Renal cortex interstitium (tissue), 11 donors: Measurements from ENCODE around the gene TTLL11. TPM values are rescaled to one million over a fixed set of nuclear protein-coding genes. Genes with fewer than 3 reads are reported as not detected.

ENCODE experiments used
- DNase-seq, 11 donors: peaks; one replicate each; pipeline ENCODE4 v3.0.0-alpha.2; 2013; ENCODE audit warnings: low read depth in 9 of 11, low spot score in 4 of 11; ENCODE audit errors: extremely low read depth in 1 of 11
- polyA plus RNA-seq, 3 donors: library from polyadenylated mRNA; unstranded; fragments of 120-200 nt; gene quantifications; one replicate each; pipeline ENCODE4 v1.2.1, GENCODE V29; 2013; ENCODE audit not compliant: insufficient read length in 3 of 3

TTLL11 gene
- polyA plus RNA-seq, 3 donors: 6.8 to 8.5 (median 6.9) TPM

DNA sequence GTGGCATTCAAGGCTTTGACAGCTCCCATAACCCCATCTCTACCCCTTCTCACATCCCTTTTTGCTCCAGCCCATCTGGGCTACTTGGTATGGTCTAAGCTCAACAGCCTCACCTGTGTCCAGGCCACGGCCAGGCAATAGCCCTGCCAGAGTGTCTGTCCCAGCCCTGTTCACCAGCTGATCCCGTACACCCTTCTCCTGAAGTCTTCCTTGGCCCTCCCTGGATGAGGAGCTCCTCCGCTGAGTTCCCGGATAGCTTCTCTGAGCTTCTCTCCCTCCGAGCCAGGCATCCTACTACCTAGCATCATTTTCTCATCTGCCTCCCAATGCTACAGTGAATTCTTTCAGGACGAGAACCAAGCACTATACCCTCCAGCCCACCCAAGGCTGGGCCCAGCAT, 233.5 kb downstream of the TTLL11 start:
- DNase-seq: no peak

DNA sequence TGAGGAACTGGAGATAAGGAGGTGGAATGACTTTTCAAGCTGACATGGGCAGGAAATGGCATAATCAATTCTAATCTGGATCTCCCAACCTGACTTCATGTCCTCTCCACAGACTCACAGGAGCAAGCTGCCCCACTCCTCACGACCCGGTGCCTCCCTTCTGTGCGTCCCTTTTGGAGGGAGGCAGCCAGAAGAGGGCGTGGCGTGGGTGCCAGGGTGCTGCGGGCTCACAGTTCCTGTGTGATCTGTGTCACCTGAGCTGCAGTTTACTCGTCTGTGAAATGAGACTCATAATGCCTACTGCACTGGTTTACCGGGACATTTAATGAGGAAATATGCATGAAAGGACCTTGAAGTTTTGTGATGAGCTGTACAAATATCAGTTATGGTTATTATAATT, 234.3 kb downstream of the TTLL11 start:
- DNase-seq: no peak

DNA sequence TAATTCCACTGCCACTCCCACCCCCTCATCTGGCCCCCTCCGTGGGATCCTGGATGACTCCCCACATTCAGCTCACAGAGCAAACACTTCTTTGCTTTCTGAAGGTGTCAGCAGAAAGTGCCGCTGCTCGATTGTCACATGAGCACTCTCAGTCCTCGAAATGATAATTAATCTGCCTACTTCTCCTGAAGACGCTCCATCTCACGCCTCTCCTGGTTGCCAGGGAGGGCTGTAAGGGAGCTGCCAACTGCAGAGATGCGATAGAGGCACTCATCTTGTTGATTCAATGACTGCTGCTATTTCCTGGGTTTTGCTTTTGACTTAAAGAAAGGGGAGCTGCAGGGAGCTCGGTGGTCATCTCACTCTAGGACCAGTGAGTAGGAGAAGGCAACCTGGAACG, 235.2 kb downstream of the TTLL11 start:
- DNase-seq: no peak

DNA sequence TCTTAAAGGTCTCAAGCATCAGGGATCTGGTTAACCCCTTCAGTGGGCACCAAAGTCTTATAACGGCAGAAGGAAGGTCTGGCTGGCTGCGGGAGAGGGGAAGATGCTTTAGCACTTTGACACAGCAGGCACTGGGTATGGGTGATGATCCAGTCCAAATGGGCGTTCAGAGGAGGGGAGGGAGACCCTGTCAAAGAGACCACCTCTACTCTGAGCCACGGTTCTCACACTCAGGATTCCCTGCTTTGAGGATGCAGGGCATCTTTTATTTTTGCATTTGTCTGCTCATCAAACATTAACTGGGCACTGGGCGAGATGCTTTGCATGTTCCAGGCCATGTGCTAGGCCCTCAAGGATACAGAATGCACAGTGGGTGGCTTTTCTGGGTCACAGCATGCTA, 237.6 kb downstream of the TTLL11 start:
- no peak for DNase-seq

DNA sequence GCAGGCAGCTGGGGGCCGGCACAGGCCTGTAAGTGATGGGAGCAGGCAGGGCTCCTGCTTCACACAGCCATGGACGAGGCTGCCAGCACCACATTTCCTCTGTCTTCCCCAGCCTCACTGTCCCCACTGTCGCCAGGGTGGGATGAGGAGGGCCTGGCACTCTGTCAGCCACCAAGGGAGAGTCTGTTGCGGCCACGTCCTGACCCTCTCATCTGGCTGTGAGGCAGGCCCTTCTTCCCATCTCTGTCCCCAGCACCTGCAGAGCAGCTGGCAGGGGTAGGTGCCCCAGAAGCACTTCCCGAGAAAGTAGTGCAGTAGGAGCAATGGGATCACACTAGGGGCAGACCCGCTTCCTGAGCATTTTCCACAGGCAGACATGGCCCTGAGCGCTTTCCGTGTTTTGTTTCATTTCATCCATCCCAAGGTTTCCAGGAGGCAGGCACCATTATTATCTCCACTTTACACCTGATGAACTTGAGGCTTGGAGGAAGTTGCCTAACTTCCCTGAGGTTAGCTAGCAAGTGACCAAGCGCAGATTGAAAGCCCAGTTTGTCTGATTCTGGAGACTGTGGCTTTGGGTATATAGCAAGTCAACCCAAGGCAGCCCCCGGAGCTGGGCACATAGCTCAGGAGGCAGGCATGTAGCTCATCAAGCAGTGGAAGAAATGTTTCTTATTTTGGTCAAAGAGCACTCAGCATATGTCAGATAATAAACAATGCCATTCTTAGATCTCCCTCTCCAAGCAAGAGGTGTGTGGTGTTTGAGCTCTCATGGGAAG, 239.3 kb downstream of the TTLL11 start:
- DNase-seq: no peak

DNA sequence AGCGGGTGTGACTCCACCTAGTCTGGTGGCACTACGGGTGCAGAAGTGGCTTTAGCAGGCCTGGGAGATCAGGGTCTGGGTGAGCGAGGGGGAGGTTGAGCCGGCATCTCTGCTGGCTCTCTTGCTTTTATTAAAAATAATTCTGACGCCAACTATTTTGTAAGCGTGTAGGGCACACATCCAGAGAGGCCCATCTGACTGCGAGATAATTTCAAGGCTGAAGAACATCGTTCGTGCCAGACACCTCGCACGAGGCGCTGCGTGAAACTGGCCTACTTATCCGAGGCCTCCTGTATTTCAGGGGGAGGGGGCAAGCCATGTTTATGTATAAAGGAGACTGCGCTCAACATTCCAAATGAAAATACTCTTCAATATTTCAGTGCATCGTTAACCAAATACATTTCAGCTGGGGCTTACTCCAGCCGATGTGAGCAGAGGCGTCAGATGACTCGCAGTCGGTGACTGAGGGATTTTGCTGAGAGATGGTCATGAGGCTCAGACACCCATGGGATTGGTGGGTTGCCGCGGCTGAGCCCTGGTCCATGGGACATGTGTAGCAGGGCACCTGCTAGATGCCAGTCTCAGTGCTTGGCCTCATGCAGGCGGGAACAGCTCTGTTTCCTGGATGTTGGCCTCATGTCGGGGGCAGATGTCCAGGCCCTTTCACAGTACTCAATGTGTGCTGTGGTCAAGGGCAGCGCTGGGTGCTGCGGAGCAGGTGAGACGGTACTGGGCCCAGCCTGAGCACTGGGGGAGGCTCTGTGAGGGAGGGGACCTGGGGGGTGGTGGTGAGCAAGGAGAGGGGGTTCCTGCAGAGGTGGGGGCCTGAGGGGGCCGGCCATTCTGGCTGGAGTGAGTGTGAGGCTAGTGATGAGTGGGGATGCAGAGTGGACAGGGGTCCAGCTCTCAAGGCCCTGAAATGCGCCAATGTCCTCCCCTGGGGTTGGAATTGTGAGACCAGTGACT, 240.2 kb downstream of the TTLL11 start:
- no peak for DNase-seq

DNA sequence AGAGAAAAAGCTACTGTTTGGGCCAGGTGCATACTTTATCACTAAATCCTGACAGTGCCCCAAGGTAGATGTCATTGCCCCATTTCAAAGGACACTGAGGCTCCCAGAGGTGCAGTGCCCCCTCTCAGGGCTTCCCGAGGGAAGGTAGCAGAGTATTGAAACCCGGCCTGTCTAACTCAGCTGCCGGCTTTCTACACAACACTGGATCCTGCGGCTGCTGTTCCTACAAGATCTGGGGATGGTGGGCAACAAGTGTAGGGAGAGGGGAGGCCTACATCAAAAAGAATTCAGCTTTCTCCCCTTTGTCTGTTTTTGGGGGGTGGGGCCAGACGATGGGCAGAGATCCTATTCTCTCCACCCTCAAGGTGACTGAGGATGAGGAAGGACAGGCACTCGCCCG, 240.9 kb downstream of the TTLL11 start:
- no peak for DNase-seq

DNA sequence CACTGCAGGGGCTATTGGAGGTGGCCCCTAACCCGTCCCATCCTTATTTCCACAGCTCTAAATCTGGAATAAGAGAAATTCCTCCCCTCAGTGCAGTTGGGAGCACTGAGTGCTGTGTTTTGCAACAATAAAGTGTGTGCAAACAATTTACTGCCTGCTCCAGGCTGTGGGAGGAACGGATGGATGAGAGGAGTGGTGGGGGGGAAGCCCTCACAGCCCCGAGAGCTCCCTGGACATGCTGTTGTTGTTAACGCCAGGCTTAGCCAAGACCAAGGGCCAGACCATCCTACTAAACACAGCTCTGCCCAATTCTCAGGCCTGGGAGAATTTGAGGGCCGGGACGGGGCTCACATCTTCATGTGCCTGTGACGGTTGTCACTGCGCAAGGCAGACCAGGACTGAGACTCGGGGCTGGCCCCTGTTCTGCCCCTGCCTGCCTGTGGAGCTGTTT, 241.4 kb downstream of the TTLL11 start:
- no peak for DNase-seq

DNA sequence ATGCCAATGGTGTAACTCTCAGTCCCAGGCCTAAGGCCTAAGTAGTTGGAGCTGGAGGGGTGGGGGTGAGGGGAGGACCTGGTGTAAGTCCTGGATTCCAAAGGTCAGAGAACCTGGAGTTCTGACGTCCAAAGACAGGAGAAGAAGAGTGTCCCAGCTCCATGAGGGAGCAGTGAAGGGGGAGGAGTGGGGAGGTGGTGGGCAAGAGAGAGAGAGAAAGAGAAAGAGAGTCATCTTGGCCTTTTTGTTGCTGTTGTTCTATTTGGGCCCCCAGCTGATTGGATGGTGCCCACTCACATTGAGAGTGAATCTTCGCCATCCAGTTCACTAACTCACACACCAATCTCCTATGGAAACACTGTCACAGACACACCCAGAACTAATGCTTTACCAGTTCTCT, 242.7 kb downstream of the TTLL11 start:
- no peak for DNase-seq

DNA sequence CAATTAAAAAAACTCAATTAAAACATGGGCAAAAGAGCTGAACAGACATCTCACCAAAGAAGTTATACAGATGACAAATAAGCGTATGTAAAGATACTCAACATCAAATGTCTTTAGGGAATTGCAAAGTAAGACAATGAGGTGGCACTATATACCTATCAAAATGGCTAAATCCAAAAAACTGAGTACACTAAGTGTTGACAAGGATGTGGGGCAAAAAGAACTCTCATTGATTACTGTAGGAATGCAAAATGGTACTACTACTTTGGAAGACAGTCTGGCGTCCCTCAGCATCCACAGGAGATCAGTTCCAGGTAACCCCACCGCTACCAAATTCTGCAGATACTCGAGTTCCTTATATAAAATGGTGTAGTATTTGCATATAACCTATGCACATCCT, 243.6 kb downstream of the TTLL11 start:
- no peak for DNase-seq

DNA sequence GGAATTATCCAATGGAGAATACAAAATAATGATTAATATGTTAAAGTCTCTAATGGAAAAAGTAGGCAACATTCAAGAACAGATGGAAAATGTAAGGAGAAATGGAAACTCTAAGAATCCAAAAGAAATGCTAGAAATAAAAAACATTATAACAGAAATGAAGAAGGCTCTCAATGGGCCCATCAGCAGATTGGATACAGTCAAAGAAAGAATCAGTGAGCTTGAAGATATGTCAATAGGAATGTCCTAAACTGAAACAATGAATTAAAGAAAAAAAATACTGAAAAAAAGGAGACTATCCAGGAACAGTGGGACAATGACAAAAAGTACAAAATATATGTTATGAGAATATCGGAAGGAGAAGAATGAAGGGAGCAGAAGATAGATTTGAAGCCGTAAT, 248.5 kb downstream of the TTLL11 start:
- no peak for DNase-seq

DNA sequence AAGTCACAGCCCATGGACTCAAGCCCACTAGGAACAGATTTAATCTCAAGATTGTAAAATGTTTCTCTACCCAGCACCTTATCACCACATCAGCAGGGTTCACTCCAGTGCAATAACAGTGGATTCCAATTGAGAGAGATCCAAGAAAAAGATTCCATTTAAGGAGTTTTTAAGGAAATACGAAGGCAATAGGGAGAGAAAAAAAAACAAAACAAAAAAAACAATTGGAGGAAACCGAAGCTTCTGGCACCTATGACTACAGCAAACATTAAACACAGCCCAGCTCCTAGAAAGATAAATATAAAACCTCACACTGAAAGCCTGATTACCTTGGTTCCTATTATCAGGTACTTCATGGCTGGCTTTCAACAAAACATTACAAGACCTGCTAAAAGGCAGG, 249.0 kb downstream of the TTLL11 start:
- no peak for DNase-seq

DNA sequence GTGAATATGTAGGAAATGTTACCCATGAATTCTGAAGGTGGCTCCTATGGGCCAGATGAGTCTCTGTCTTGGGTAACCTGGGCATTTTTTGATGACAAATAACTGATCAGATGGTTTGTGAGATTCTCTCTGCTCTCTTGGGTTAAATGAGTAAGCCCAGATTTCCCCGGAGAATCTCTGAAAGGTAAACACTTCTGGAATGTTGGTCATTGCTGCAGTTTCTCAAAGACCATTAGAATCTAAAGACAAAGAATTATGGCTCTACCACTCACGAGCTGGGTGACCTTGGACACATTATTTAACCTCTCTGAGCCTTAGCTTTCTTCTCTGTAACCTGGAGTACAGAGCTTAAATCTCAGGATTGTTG, 250.5 kb downstream of the TTLL11 start:
- DNase-seq: no peak

DNA sequence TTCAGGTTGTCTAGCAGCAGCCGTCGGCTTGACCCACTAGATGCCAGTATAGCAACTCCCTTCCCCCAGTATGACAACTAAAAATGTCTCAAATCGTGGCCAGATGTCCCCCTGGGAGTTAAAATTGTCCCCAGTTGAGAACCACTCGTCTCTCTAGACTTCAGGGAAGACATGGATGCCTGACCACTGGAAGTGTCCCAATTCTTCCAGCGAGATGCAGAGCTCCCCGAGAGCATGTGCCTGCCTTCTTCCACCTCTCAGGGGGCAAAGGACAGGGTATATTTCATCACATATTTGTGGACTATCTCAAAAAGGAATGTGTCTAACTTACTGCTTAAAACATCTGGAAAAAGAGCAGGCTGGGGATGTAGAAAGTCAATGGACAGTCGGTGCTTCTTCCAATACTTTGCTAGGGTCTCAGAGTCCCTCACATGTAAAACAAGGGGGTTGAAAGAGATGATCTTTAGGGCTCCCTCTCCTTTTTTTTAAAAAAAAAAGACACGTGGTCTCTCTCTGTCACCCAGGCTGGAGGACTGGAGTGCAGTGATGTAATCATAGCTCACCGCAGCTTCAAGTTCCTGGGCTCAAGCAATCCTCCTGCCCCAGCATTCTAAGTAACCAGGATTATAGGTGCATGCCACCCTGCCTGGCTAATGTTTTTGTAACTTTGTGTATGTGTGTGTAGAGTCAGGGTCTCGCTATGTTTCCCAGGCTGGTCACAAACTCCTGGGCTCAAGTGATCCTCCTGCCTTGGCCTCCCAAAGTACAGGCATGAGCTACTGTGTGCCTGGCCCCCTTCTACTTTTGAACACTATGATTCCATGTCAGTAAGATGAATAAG, 251.1 kb downstream of the TTLL11 start:
- DNase-seq: no peak

DNA sequence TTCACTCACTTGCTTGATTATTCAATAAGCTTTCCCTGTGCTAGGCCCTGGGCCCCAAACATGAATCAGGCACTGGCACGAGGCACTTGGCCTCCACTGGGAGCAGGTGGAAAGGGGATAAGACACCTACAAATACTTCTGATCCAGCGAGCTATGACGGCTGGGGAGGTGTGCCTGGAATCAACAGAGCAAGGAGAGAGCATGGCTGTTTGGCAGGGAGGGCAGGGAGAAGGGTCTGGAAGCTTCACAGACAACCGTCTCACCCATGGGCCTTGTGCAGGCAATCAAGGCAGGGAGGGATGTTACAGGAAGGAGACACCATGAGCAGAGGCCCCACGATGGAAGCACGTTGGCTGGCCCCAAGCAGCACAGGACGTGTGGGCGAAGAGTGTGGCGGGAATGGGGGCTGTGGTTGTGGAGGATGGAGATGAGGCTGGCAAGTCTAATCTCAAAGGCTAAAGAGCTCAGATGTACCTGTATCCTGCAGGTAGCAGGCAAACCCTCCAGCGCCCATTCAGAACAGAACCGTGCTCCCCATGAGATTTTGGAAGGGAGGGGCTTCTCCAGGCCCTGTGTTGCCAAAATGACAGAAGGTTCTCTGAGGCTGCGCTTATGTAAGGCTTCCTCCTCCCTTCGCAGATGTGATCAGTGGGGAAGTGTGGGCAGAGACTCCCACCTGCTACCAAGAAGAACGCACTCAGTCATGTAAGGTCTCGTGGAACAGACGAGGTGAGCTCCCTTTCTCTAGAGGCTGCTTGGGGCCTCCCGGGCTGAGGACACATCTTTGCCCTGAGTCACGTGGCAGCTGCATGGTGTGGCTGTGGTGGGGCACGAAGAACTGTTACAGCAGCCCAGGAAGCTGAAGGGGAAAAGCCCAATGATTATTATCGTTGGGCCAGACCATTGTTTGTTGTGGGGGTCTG, 252.0 kb downstream of the TTLL11 start:
- peak in 2 of 11 donors; percentile 33 to 44 for DNase-seq

DNA sequence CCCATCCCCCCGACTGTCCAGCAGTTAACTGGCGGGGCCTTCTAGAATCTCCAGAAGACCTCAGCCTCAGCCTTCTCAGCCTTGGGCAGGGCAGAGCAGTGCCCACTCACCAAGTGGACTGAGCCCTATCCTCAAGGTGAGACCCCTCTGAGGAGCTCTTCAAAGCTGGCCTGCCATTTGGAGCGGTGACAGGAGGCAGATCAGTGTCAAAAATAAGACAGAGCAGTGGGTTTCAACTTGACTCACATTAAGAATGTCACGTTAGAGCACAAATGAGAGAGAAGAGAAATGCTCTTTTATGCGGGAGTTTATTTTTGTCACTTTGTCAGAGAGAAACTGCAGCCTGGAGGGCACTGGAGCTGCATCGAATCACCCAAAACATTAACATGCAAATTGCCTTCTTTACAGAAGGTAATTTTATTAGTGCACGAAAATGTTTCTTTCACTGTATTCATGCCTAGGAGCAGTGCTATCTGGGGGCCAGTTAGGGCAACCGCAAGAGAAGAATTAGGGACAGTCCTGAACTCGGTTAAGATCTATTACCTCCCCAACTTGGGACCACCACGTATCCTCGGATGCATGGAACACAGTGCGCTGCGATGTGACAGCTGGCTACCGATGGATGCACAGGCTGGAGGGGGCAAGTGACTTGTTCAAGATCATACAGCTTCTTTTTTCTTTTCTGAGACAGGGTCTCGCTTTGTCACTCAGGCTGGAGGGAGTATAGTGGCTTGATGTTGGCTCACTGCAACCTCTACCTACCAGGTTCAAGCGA, 253.2 kb downstream of the TTLL11 start:
- DNase-seq: no peak

DNA sequence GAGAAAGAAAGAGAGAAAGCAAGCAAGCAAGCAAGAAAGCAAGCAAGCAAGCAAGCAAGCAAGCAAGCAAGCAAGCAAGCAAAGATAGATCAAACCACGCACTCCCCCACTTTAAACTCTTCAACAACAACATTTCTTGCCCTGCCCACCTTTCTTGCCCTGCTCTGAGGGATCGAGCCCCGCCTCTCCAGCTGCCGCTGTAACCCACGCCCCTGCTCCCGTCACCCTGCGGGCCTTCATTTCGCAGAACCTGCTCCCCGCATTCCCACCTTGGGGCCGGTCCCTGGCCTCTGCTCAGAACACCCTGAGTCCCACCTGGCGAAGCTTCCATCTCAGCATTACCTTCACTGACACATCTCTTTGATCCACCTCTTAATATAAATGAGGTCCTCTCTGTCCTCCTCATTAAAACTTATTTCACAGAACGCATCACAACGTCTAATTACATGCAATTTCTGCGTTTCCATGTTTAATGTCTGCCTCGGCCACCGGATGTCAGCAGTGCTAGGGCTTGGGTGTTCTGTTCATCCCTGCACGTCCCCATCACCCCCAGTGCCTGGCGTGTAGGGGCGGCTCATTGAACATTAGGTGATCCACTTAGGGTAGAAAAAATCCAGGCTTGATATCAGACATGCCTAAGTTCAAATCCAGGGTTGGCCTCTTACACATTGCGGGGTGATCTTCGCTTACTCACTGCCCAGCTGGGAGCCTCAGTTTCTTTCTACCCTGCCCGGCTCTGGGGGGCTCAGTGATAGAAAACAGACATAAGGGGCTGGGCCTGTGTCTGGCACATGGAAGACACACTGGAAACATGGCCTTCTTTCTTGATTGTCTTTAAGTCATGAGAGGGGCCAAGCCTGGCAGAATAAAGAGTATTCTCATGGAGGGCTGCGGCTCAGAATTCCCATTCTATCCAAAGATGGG, 254.1 kb downstream of the TTLL11 start:
- no peak for DNase-seq
